AG08395 (cell line): ENCODE data around the gene SGSM1.
"Not testable (repeated sequence)": the region's sequence is repeated elsewhere in the genome, so short reads cannot be mapped to it uniquely, and the experiment has no call there.

Source experiments
- DNase-seq: peaks from one replicate; pipeline ENCODE4 v3.0.0; 2012; ENCODE audit warnings: mixed read lengths, low spot score

SGSM1 gene

GRCh38 chr22:24894998-24895397 lies 89.0 kb downstream of the SGSM1 start:
- DNase-seq = peak; percentile 36

- DNase-seq = no peak
Observed at GRCh38 chr22:24901448-24901847, 95.4 kb downstream of the SGSM1 start.

- DNase-seq = no peak
Observed at GRCh38 chr22:24905909-24906308, 99.9 kb downstream of the SGSM1 start.

- DNase-seq = not testable (repeated sequence)
Observed at GRCh38 chr22:24907101-24907500, 101.1 kb downstream of the SGSM1 start.

- DNase-seq = no peak
Observed at GRCh38 chr22:24920029-24920428, 114.0 kb downstream of the SGSM1 start.

GRCh38 chr22:24925586-24926427 lies 119.8 kb downstream of the SGSM1 start:
- no peak for DNase-seq

- DNase-seq = no peak
Observed at GRCh38 chr22:24926428-24926725, 120.4 kb downstream of the SGSM1 start.

- no peak for DNase-seq
Observed at GRCh38 chr22:24926849-24927579, 121.0 kb downstream of the SGSM1 start.

- no peak for DNase-seq
Observed at GRCh38 chr22:24928322-24928721, 122.3 kb downstream of the SGSM1 start.

- no peak for DNase-seq
Observed at GRCh38 chr22:24930678-24931077, 124.7 kb downstream of the SGSM1 start.

- DNase-seq = no peak
Observed at GRCh38 chr22:24935771-24936483, 129.9 kb downstream of the SGSM1 start.

- DNase-seq = peak; percentile 31
Observed at GRCh38 chr22:24937114-24937513, 131.1 kb downstream of the SGSM1 start.

GRCh38 chr22:24938741-24939341 lies 132.8 kb downstream of the SGSM1 start:
- DNase-seq = peak; percentile 52

GRCh38 chr22:24942301-24942700 lies 136.3 kb downstream of the SGSM1 start:
- no peak for DNase-seq

- no peak for DNase-seq
Observed at GRCh38 chr22:24944217-24944937, 138.4 kb downstream of the SGSM1 start.

- DNase-seq = no peak
Observed at GRCh38 chr22:24945430-24945829, 139.4 kb downstream of the SGSM1 start.

- DNase-seq = no peak
Observed at GRCh38 chr22:24947383-24947782, 141.4 kb downstream of the SGSM1 start.

GRCh38 chr22:24947881-24948280 lies 141.9 kb downstream of the SGSM1 start:
- DNase-seq = no peak

- DNase-seq = no peak
Observed at GRCh38 chr22:24948356-24949202, 142.6 kb downstream of the SGSM1 start.

- peak; percentile 51 for DNase-seq
Observed at GRCh38 chr22:24950272-24950902, 144.4 kb downstream of the SGSM1 start.
